ENCODE results near the gene ARL17B. TPM values are rescaled to one million over a fixed set of nuclear protein-coding genes. Genes with fewer than 3 reads are reported as not detected.
"Not testable (repeated sequence)": the region's sequence is repeated elsewhere in the genome, so short reads cannot be mapped to it uniquely, and the experiment has no call there.

ARL17B gene
- total RNA-seq, 1 experiment from 2014 or later: 11.1 TPM

DNA sequence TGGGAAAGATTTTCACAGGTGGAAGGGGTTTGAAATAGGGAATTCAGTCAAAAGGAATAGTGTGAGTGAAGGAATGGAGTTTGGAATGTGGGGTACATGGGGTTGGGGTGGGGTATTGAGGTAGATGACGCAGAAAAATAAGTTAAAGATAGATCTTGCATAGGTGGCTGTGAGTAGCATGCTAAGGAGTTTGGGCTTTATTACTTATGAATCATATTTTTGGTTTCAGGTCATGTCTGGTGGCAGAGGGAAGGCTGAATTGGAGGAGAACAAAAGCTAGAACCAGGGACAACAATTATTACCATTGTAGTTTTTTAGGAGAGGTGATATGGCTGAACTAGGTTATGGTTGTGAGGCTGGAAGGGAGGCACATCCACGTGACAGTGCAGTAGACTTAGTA is 34.7 kb upstream of the ARL17B start:
- POLR2A ChIA-PET (ENCODE audit: unreplicated experiment); H3F3A ChIP-seq (ENCODE audit: low read length, unreplicated experiment); CTCF ChIA-PET; DNase-seq; H3K9me2 ChIP-seq (replicated peaks; ENCODE audit: low read length); H3K9me3 ChIP-seq (ENCODE audit: low read length); H3K79me2 ChIP-seq (ENCODE audit: low read length); H3K27me3 ChIP-seq (ENCODE audit: low read length); H2AFZ ChIP-seq (ENCODE audit: low read length); H4K20me1 ChIP-seq (ENCODE audit: low read length); H3K4me2 ChIP-seq (ENCODE audit: low read length); intact Hi-C loops (cut with micrococcal nuclease); H3K4me3 ChIP-seq (ENCODE audit: low read length); H3K4me1 ChIP-seq (ENCODE audit: insufficient read depth, low read length); H3K36me3 ChIP-seq (ENCODE audit: low read depth, low read length); H3K9ac ChIP-seq (ENCODE audit: low read length); H3K27ac ChIP-seq (ENCODE audit: low read length); BruUV-seq (replicated peaks); ATAC-seq: not testable (repeated sequence)

DNA sequence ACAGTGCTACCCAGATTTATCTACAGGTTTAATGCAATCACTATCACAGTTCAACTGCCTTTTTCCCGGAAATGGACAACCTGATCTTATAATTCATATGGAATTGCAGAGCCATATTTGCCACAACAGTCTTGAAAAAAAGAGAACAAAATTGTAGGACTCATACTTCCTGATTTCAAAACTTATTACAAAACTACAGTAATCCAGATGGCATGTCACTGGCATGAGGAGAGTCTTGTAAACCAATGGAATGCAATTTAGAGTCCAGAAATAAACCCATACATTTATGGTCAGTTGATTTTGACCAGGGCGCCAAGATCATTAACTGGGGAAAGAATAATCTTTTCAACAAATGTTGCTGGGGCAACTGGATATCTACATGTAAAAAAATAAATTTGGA is 32.1 kb upstream of the ARL17B start:
- DNase-seq; POLR2A ChIA-PET (ENCODE audit: unreplicated experiment); H3K4me2 ChIP-seq (ENCODE audit: low read length); H4K20me1 ChIP-seq (ENCODE audit: low read length); H3K27me3 ChIP-seq (ENCODE audit: low read length); intact Hi-C loops (cut with micrococcal nuclease); H3K9ac ChIP-seq (ENCODE audit: low read length); H3K9me2 ChIP-seq (replicated peaks; ENCODE audit: low read length); H3K79me2 ChIP-seq (ENCODE audit: low read length); CTCF ChIA-PET; H3K4me3 ChIP-seq (ENCODE audit: low read length); BruUV-seq (replicated peaks); H3K9me3 ChIP-seq (ENCODE audit: low read length); H3F3A ChIP-seq (ENCODE audit: low read length, unreplicated experiment); H3K4me1 ChIP-seq (ENCODE audit: insufficient read depth, low read length); ATAC-seq; H3K27ac ChIP-seq (ENCODE audit: low read length); H2AFZ ChIP-seq (ENCODE audit: low read length); H3K36me3 ChIP-seq (ENCODE audit: low read depth, low read length): not testable (repeated sequence)

DNA sequence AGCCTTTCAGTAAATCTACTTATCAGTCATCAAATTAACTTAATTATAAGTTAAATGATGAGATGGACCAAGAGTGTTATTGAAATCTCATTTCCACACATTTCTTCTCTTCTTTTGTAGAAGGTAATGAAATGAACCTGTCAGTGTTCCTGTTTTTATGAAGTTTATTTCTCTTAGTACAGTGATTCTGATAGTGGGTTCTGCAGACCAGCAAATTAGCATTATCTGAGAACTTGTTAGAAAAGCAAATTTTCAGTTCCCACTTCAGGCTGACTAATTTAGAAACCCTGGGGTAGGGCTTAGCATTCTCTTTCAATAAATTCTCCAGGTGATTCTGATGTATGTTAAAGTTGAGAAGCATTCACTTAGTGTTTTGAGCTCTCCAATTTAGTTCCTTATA is 23.9 kb upstream of the ARL17B start:
- ATAC-seq; H3K9me2 ChIP-seq (replicated peaks; ENCODE audit: low read length); H3F3A ChIP-seq (ENCODE audit: low read length, unreplicated experiment); H3K27ac ChIP-seq (ENCODE audit: low read length); BruUV-seq (replicated peaks); CTCF ChIA-PET; intact Hi-C loops (cut with micrococcal nuclease); H3K4me1 ChIP-seq (ENCODE audit: insufficient read depth, low read length); H2AFZ ChIP-seq (ENCODE audit: low read length); H3K9ac ChIP-seq (ENCODE audit: low read length); H3K4me2 ChIP-seq (ENCODE audit: low read length); H4K20me1 ChIP-seq (ENCODE audit: low read length); POLR2A ChIA-PET (ENCODE audit: unreplicated experiment); H3K36me3 ChIP-seq (ENCODE audit: low read depth, low read length); H3K4me3 ChIP-seq (ENCODE audit: low read length); H3K9me3 ChIP-seq (ENCODE audit: low read length); DNase-seq; H3K27me3 ChIP-seq (ENCODE audit: low read length); H3K79me2 ChIP-seq (ENCODE audit: low read length): not testable (repeated sequence)

DNA sequence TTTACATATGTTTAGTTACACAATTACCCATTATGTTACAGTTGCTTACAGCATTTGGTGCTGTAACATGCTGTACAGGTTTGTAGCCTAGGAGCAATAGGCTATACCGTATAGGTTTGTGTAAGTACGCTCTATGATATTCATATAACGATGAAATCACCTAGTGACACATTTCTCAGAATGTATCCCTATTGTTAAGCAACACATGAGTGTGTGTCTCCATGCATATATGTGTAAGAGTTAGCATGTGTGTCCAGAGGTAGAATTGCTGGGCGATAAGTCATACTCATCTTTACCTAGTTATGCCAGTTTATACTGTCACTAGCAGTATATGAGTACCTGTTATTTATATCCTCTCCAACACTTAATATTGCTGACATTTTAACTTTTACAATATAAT is 21.6 kb upstream of the ARL17B start:
- H3K27me3 ChIP-seq (ENCODE audit: low read length); H3K4me2 ChIP-seq (ENCODE audit: low read length); H3K9ac ChIP-seq (ENCODE audit: low read length); H3K9me2 ChIP-seq (replicated peaks; ENCODE audit: low read length); DNase-seq; H2AFZ ChIP-seq (ENCODE audit: low read length); BruUV-seq (replicated peaks); H3F3A ChIP-seq (ENCODE audit: low read length, unreplicated experiment); H3K9me3 ChIP-seq (ENCODE audit: low read length); H4K20me1 ChIP-seq (ENCODE audit: low read length); H3K27ac ChIP-seq (ENCODE audit: low read length); H3K4me3 ChIP-seq (ENCODE audit: low read length); CTCF ChIA-PET; intact Hi-C loops (cut with micrococcal nuclease); H3K36me3 ChIP-seq (ENCODE audit: low read depth, low read length); ATAC-seq; POLR2A ChIA-PET (ENCODE audit: unreplicated experiment); H3K79me2 ChIP-seq (ENCODE audit: low read length); H3K4me1 ChIP-seq (ENCODE audit: insufficient read depth, low read length): not testable (repeated sequence)

DNA sequence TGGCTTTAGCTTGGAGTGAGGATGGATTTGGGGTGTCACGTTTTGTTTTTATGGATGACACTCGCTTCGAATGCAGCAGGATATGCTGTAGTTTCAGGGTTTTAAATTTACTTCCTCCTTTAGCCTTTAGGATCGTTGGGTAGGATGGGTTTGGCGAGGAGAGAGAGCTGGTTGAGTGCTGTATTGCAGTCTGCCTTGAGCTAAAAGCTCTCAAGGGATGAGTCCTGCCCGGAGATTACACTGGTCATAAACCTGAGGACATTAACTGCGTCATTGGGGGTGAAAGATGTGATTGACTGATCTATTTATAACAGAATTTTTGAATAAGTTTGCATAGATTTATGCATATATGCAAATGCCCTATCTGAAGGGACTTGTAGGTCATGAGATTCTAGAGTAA is 11.9 kb upstream of the ARL17B start:
- intact Hi-C loops (cut with micrococcal nuclease); H3K9me3 ChIP-seq (ENCODE audit: low read length); H3K9ac ChIP-seq (ENCODE audit: low read length); H3F3A ChIP-seq (ENCODE audit: low read length, unreplicated experiment); POLR2A ChIA-PET (ENCODE audit: unreplicated experiment); H3K79me2 ChIP-seq (ENCODE audit: low read length); H3K27me3 ChIP-seq (ENCODE audit: low read length); H3K4me1 ChIP-seq (ENCODE audit: insufficient read depth, low read length); H4K20me1 ChIP-seq (ENCODE audit: low read length); H2AFZ ChIP-seq (ENCODE audit: low read length); DNase-seq; H3K9me2 ChIP-seq (replicated peaks; ENCODE audit: low read length); H3K27ac ChIP-seq (ENCODE audit: low read length); H3K4me2 ChIP-seq (ENCODE audit: low read length); CTCF ChIA-PET; H3K36me3 ChIP-seq (ENCODE audit: low read depth, low read length); H3K4me3 ChIP-seq (ENCODE audit: low read length): not testable (repeated sequence)
- peak; percentile 79 for ATAC-seq
- BruUV-seq (replicated peaks): TSS peak; percentile 38

DNA sequence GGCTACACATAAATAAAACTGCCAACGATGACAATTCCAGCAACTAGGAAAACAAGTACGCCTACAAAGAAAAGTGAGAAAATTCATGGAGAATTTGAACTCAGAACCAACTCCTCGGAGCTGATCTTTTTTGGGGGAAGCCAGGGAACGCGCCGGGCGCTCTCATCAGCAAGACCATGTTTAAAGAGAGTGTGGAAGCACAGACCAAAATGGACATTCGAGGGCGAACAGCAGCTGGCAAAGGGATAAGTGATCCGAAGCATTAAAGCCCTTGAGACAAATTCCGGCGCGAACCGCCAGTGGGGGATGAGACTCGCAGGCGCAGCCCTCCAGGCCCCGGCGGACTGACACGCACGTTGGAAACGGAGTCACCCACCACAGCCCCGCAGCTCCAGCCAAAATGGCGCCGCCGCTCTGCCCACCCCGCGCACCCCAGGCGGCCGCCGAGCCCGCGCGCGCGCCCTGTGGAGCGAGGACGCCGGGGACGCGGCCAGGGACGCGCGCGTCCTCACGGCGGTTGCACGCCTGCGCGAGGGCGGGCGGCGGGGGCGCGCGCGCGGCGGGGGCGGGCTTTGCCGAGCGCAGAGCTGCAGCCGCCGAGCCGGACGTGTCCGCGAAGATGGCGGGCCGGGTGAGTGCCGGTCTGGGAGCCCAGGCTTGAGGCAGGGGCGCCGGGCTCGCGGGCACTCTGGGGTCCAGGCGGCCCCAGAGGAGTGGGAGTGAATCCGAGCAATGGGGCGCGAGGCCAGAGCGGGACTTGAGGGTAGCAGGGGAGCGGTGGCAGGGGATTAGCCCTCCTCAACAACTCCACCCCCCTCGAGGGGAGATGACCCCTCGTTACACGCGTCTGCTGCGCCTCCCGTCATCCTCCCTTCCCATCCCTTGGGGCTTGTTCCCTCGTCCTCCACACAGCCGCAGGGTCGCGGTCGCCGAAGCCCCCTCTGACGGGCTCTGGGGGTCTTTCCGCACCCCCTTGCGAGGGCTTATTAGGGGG is 11.0 kb upstream of the ARL17B start:
- H3K27me3 ChIP-seq (ENCODE audit: low read length); H3K9ac ChIP-seq (ENCODE audit: low read length); H3K4me1 ChIP-seq (ENCODE audit: insufficient read depth, low read length); H4K20me1 ChIP-seq (ENCODE audit: low read length); H3F3A ChIP-seq (ENCODE audit: low read length, unreplicated experiment); H3K9me2 ChIP-seq (replicated peaks; ENCODE audit: low read length); POLR2A ChIA-PET (ENCODE audit: unreplicated experiment); CTCF ChIA-PET; intact Hi-C loops (cut with micrococcal nuclease); BruUV-seq (replicated peaks); H3K4me2 ChIP-seq (ENCODE audit: low read length); H3K4me3 ChIP-seq (ENCODE audit: low read length); H3K9me3 ChIP-seq (ENCODE audit: low read length); H3K79me2 ChIP-seq (ENCODE audit: low read length); DNase-seq; H2AFZ ChIP-seq (ENCODE audit: low read length); H3K36me3 ChIP-seq (ENCODE audit: low read depth, low read length); H3K27ac ChIP-seq (ENCODE audit: low read length): not testable (repeated sequence)
- ATAC-seq: peak; percentile 90

DNA sequence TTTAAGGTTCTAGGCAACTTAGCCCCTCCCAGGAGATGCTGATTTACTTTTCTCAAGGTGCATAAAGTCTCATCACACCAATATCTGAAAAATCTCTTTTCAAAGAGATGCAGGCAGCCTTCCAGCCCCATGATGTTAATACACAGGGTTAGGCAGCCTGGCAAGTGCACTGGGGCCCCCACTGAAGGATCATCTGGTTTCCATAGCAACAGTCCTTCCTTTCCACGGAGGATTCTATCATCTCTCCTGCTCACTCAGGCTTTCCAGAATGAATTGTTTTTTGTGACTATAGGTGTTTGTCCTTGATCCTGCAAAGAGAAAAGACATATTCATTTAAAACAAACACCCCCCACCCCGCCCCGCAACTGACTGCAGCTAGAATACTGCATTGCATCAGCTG is 6.0 kb upstream of the ARL17B start:
- H3K4me3 ChIP-seq (ENCODE audit: low read length); H3K9ac ChIP-seq (ENCODE audit: low read length); H3K4me1 ChIP-seq (ENCODE audit: insufficient read depth, low read length); BruUV-seq (replicated peaks); H3K27ac ChIP-seq (ENCODE audit: low read length); H3K27me3 ChIP-seq (ENCODE audit: low read length); H3F3A ChIP-seq (ENCODE audit: low read length, unreplicated experiment); CTCF ChIA-PET; H3K79me2 ChIP-seq (ENCODE audit: low read length); ATAC-seq; POLR2A ChIA-PET (ENCODE audit: unreplicated experiment); H3K36me3 ChIP-seq (ENCODE audit: low read depth, low read length); H3K4me2 ChIP-seq (ENCODE audit: low read length); H4K20me1 ChIP-seq (ENCODE audit: low read length); intact Hi-C loops (cut with micrococcal nuclease); H2AFZ ChIP-seq (ENCODE audit: low read length); H3K9me3 ChIP-seq (ENCODE audit: low read length); H3K9me2 ChIP-seq (replicated peaks; ENCODE audit: low read length); DNase-seq: not testable (repeated sequence)
